ENCODE results near the gene KIF17. TPM values are rescaled to one million over a fixed set of nuclear protein-coding genes. Genes with fewer than 3 reads are reported as not detected.

The KIF17 gene
- total RNA-seq, 4 donors from 2014 or later: 0.76 to 5.6 (median 2.1) TPM

DNA sequence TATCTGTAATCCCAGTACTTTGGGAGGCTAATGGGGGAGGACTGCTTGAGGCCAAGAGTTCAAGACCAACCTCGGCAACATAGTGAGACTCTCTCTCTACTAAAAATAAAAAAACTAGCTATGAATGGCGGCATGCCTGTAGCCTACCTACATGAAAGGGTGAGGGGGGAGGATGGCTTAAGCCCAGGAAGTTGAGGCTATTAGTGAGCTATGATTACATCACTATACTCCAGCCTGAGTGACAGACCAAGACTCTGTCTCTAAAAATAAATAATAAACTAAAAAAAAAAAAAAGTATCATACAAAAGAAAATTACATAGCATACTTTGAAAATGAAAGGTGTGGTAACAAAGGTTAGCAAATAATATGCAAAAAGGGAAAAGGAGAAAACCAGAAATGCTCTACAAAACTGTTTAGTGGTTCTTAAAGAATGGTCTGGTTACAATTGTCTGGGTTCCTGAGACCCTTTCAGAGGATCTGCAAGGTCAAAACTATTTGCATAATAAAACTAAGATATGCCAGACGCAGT is 33.7 kb upstream of the KIF17 start:
- DNase-seq (ENCODE audit: low spot score in 2 of 2): no peak
- TF ChIP-seq, protein P1, sequence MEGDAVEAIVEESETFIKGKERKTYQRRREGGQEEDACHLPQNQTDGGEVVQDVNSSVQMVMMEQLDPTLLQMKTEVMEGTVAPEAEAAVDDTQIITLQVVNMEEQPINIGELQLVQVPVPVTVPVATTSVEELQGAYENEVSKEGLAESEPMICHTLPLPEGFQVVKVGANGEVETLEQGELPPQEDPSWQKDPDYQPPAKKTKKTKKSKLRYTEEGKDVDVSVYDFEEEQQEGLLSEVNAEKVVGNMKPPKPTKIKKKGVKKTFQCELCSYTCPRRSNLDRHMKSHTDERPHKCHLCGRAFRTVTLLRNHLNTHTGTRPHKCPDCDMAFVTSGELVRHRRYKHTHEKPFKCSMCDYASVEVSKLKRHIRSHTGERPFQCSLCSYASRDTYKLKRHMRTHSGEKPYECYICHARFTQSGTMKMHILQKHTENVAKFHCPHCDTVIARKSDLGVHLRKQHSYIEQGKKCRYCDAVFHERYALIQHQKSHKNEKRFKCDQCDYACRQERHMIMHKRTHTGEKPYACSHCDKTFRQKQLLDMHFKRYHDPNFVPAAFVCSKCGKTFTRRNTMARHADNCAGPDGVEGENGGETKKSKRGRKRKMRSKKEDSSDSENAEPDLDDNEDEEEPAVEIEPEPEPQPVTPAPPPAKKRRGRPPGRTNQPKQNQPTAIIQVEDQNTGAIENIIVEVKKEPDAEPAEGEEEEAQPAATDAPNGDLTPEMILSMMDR (IDR thresholded peaks at IDR 0.05): no peak
- no peak for TF ChIP-seq POLR2A (IDR thresholded peaks at IDR 0.05)
- no peak for TF ChIP-seq EP300 (IDR thresholded peaks at IDR 0.05)
- TF ChIP-seq POLR2AphosphoS5 (IDR thresholded peaks at IDR 0.05): no peak
- WGBS: 88% methylated on average over 3 of the region's 3 CpGs

DNA sequence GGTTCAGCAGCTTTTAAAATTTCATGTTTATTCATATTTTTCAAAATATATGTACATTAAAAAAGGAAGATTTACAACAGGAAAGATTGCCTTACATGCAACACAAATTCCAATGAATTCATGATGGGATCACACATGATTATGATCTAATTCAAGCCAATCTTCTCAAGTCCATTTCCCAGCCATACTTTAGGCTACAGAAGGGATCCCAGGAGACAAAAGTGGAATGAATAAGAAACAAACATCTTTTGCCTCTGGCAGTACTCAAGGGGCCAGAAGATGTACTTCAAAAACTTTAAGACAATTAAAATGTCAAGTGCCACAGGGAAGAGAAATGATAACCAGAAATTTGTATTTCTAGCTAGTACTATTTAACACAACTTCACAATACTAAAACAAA is 24.9 kb upstream of the KIF17 start:
- Histone ChIP-seq H3K36me3 (peaks cover 97% of the 10 kb centered on the region), H3K4me1 (no peaks in the 10 kb centered on the region), H3K9me3 (no peaks in the 10 kb centered on the region), H3K4me3 (no peak overlapping the region), H3K27me3 (no peaks in the 10 kb centered on the region), H3K27ac (no peak overlapping the region)
- DNase-seq (ENCODE audit: low spot score in 2 of 2): no peak
- TF ChIP-seq POLR2AphosphoS5 (IDR thresholded peaks at IDR 0.05): no peak
- TF ChIP-seq POLR2A (IDR thresholded peaks at IDR 0.05): no peak
- TF ChIP-seq, protein P1 (IDR thresholded peaks at IDR 0.05): no peak
- TF ChIP-seq EP300 (IDR thresholded peaks at IDR 0.05): no peak

More for the DNA sequence above, 33.7 kb upstream of the KIF17 start:
- Histone ChIP-seq H3K4me3 (no peak overlapping the region), H3K4me1 (no peaks in the 10 kb centered on the region), H3K36me3 (peaks cover 76% of the 10 kb centered on the region), H3K9me3 (no peaks in the 10 kb centered on the region), H3K27ac (no peak overlapping the region), H3K27me3 (no peaks in the 10 kb centered on the region)

DNA sequence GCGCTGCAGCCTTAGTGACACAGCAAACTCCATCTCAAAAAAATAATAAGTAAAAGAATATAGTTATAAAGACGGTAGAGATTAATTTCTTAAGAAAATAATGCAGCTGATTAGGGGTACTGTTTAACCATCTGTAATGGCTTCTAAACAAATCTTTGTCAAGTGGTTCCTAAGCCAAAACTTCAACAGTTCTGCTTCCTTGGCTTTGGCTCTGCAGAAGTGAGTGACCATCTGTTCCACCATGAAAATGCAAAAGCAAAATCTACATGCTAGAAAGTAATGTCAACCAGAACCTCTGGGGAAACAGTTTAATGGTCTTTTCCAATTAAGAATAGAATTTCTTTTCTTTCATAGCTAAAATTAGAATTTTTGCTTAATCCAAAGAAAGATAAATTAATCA is 23.0 kb upstream of the KIF17 start:
- Histone ChIP-seq H3K27ac (no peak overlapping the region), H3K4me1 (no peaks in the 10 kb centered on the region), H3K27me3 (no peaks in the 10 kb centered on the region), H3K4me3 (no peak overlapping the region), H3K9me3 (no peaks in the 10 kb centered on the region), H3K36me3 (peaks cover 86% of the 10 kb centered on the region)
- TF ChIP-seq POLR2AphosphoS5 (IDR thresholded peaks at IDR 0.05) (no peak), EP300 (IDR thresholded peaks at IDR 0.05) (no peak), POLR2A (IDR thresholded peaks at IDR 0.05) (no peak)
- TF ChIP-seq, protein P1 (IDR thresholded peaks at IDR 0.05): no peak
- no peak for DNase-seq (ENCODE audit: low spot score in 2 of 2)
- WGBS: 86% methylated on average over 2 of the region's 2 CpGs

DNA sequence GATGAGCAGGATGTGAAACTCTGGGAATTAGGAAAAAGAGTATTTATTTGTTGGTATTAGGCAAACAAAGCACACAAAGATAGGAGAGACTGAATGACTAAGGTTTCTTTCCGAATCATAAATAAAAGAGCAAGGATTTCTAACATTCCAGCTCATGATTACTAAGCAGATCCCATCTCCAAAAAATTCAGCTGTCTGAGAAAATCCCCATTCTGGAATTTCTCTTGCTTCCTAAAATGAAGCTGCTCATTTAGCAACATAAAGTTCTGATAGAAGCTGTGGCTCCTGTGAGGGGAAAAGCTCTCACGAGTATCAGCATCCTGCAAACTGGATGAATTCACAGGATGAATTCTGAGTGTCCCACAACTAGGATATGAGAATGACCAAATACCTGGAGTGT is 21.4 kb upstream of the KIF17 start:
- H3K4me3 ChIP-seq: no peak overlapping the region
- no peaks in the 10 kb centered on the region for H3K4me1 ChIP-seq
- no peak for TF ChIP-seq POLR2AphosphoS5 (IDR thresholded peaks at IDR 0.05)
- TF ChIP-seq, protein P1 (IDR thresholded peaks at IDR 0.05): no peak
- TF ChIP-seq EP300 (IDR thresholded peaks at IDR 0.05): no peak
- no peak for TF ChIP-seq POLR2A (IDR thresholded peaks at IDR 0.05)
- no peak for DNase-seq (ENCODE audit: low spot score in 2 of 2)
- no peaks in the 10 kb centered on the region for H3K9me3 ChIP-seq
- peaks cover 70% of the 10 kb centered on the region for H3K36me3 ChIP-seq
- 60% methylated on average over 2 of the region's 2 CpGs for WGBS
- H3K27ac ChIP-seq: no peak overlapping the region
- H3K27me3 ChIP-seq: no peaks in the 10 kb centered on the region

DNA sequence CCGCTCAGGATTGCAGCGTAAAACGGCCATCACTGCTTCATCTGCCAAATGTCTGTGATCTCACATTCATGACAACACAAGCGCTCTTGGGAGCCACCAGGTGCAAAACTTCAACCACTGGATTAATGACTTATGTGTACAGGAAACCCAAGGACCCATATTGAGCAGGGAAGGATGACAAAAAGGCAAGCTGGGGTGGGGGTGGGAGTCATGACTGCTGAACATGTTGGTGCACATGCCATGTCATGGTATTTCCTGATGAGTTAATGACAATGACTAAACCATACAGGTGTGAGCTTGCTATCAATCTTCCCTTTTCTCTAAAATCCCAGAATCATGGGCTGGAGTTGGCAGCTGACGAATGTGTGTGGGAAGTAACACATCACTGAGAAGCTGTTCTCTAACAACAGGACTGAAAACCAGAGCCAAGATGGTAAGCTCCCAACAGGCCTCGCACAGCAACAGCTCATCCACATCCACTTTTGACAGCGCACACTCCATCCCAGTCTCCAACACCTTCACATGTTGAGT is 17.8 kb upstream of the KIF17 start:
- no peaks in the 10 kb centered on the region for H3K9me3 ChIP-seq
- 79% methylated on average over 7 of the region's 7 CpGs for WGBS

More for the DNA sequence above, 17.8 kb upstream of the KIF17 start:
- peaks cover 17% of the 10 kb centered on the region for H3K27me3 ChIP-seq
- no peak for DNase-seq (ENCODE audit: low spot score in 2 of 2)
- H3K36me3 ChIP-seq: peaks cover 36% of the 10 kb centered on the region
- H3K27ac ChIP-seq: no peak overlapping the region
- H3K4me1 ChIP-seq: peaks cover 28% of the 10 kb centered on the region
- no peak for TF ChIP-seq EP300 (IDR thresholded peaks at IDR 0.05)
- TF ChIP-seq, protein P1 (IDR thresholded peaks at IDR 0.05): no peak
- no peak for TF ChIP-seq POLR2AphosphoS5 (IDR thresholded peaks at IDR 0.05)
- no peak for TF ChIP-seq POLR2A (IDR thresholded peaks at IDR 0.05)
- no peak overlapping the region for H3K4me3 ChIP-seq

All from suprapubic skin (tissue), 4 donors.